Liver (tissue), 9 donors: ENCODE measurements around the gene OR10AG1. TPM values are rescaled to one million over a fixed set of nuclear protein-coding genes. Genes with fewer than 3 reads are reported as not detected.

ENCODE experiments used
- DNase-seq: peaks from one replicate; pipeline ENCODE4 v3.0.0-alpha.2; 2017; ENCODE audit warnings: low spot score
- H3K27ac ChIP-seq, 2 donors: one replicate each; pipeline ENCODE4 v1.7.0; 2013; ENCODE audit warnings: inconsistent platforms in 2 of 2, low read length in 2 of 2, control low read depth in 1 of 2, low read depth in 1 of 2, mild to moderate bottlenecking in 1 of 2
- H3K27me3 ChIP-seq, 4 donors: one replicate each; pipeline versions ENCODE4 v1.6.1 to v1.7.0; 2013; ENCODE audit warnings: low read length in 3 of 4, inconsistent platforms in 1 of 4, mild to moderate bottlenecking in 1 of 4, moderate library complexity in 1 of 4; ENCODE audit not compliant: control insufficient read depth in 4 of 4, insufficient read depth in 4 of 4
- H3K36me3 ChIP-seq, 4 donors: one replicate each; pipeline versions ENCODE4 v1.6.1 to v1.7.0; 2013; ENCODE audit warnings: low read length in 3 of 4, mild to moderate bottlenecking in 3 of 4, low read depth in 1 of 4, moderate library complexity in 1 of 4; ENCODE audit not compliant: control insufficient read depth in 4 of 4, insufficient read depth in 3 of 4
- H3K4me1 ChIP-seq, 4 donors: one replicate each; pipeline versions ENCODE4 v1.6.1 to v1.7.0; 2013; ENCODE audit warnings: low read length in 3 of 4, mild to moderate bottlenecking in 3 of 4, moderate library complexity in 1 of 4; ENCODE audit not compliant: control insufficient read depth in 4 of 4, insufficient read depth in 4 of 4
- H3K4me3 ChIP-seq, 3 donors: one replicate each; pipeline versions ENCODE4 v1.6.1 to v1.7.0; 2013; ENCODE audit warnings: low read length in 3 of 3, control low read depth in 1 of 3, low read depth in 1 of 3, mild to moderate bottlenecking in 1 of 3
- H3K9ac ChIP-seq, 2 donors: one replicate each; pipeline ENCODE4 v1.7.0; 2013; ENCODE audit warnings: low read length in 2 of 2, mild to moderate bottlenecking in 2 of 2, moderate library complexity in 2 of 2, control low read depth in 1 of 2, low read depth in 1 of 2
- H3K9me3 ChIP-seq, 4 donors: one replicate each; pipeline versions ENCODE4 v1.6.1 to v1.7.0; 2013; ENCODE audit warnings: low read length in 3 of 4; ENCODE audit not compliant: control insufficient read depth in 4 of 4
- EGR1 ChIP-seq, 2 donors: IDR thresholded peaks; 2 replicates each; pipeline ENCODE4 v1.6.1; 2016 to 2018; ENCODE audit warnings: antibody characterized with exemption in 2 of 2, low read depth in 2 of 2
- FOXA2 ChIP-seq: IDR thresholded peaks from 2 replicates; pipeline ENCODE4 v1.6.1; 2016; ENCODE audit warnings: antibody characterized with exemption
- GABPA ChIP-seq, 2 donors: IDR thresholded peaks in 1 of 2; conservative IDR thresholded peaks in 1 of 2; 2 replicates each; pipeline ENCODE4 v1.6.1; 2016; ENCODE audit warnings: antibody characterized with exemption in 2 of 2, mild to moderate bottlenecking in 1 of 2, moderate library complexity in 1 of 2
- HNF4G ChIP-seq: IDR thresholded peaks from 2 replicates; pipeline ENCODE4 v1.6.1; 2016; ENCODE audit warnings: antibody characterized with exemption
- YY1 ChIP-seq: IDR thresholded peaks from 2 replicates; pipeline ENCODE4 v1.6.1; 2016; ENCODE audit warnings: antibody characterized with exemption, mild to moderate bottlenecking
- WGBS: extraction: QIAGEN DNeasy Blood & Tissue Kit; methylation state at CpG from one replicate; pipeline ENCODE4 v1.1.7; 2013; 5-methylcytosine and 5-hydroxymethylcytosine counted together
- polyA plus RNA-seq, 2 donors: library from polyadenylated mRNA; stranded (reverse) in 1 of 2; unstranded in 1 of 2; fragments of 200-250 nt in 1 of 2; fragments of >200 nt in 1 of 2; fragmentation: Nextera tagmentation in 1 of 2; extraction: Ambion mirVana in 1 of 2; gene quantifications; one replicate each; pipeline versions ENCODE4 v1.2.1 to v1.2.3, GENCODE V29; 2013 to 2015
- total RNA-seq, 2 donors: library from RNA; depleted of rRNA; stranded (reverse); fragments of >200 nt; gene quantifications; one replicate each; pipeline ENCODE4 v1.2.3, GENCODE V29; 2014
- TF ChIP-seq, protein P1 (sequence below): fragments of 150-350 bp; IDR thresholded peaks from 2 replicates; pipeline ENCODE4 v1.5.1; 2017; ENCODE audit warnings: improper control_type of control experiment, low read depth, low read length; ENCODE audit not compliant: missing input control
- TF ChIP-seq, protein P2 (sequence below): IDR thresholded peaks from 2 replicates; pipeline ENCODE4 v1.6.1; 2016; ENCODE audit warnings: antibody characterized with exemption
- TF ChIP-seq, protein P3 (sequence below): IDR thresholded peaks from 2 replicates; pipeline ENCODE4 v1.6.1; 2016; ENCODE audit warnings: antibody characterized with exemption
- TF ChIP-seq, protein P4 (sequence below): IDR thresholded peaks from 2 replicates; pipeline ENCODE4 v1.6.1; 2016; ENCODE audit warnings: antibody characterized with exemption, mild to moderate bottlenecking
- donor health status: healthy.
- donor health status: healthy.
- donor health status: healthy.
- donor health status: healthy.
- donor health status: healthy.

The OR10AG1 gene
- total and polyA plus RNA-seq, 4 donors, result not detected

DNA sequence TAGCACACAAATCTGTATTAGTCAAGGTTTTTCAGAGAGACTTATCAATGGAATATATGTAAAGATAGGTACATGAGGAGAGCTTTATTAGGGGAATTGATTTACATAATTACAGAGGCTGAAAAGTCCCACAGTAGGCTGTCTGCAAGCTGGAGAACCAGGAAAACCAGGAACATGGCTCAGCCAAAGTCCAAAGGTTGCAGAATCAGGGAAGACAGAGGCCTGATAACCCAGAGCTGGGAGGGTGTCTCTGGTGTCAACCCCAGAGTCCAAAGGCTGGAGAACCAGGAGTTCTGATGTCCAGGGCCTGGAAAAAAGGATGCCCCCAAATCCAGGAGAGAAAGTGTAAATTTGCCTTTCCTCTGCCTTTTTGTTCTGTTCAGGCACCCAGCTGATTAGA is 41.0 kb upstream of the OR10AG1 start:
- peaks cover 0 to 4% (median under 1%) of the 10 kb centered on the region in 4 donors for H3K9me3 ChIP-seq
- no peaks in the 10 kb centered on the region for H3K27me3 ChIP-seq
- H3K9ac ChIP-seq, result no peak overlapping the region
- H3K27ac ChIP-seq, result no peak overlapping the region
- no peak for TF ChIP-seq FOXA2
- no peak for TF ChIP-seq YY1
- TF ChIP-seq, protein P1, sequence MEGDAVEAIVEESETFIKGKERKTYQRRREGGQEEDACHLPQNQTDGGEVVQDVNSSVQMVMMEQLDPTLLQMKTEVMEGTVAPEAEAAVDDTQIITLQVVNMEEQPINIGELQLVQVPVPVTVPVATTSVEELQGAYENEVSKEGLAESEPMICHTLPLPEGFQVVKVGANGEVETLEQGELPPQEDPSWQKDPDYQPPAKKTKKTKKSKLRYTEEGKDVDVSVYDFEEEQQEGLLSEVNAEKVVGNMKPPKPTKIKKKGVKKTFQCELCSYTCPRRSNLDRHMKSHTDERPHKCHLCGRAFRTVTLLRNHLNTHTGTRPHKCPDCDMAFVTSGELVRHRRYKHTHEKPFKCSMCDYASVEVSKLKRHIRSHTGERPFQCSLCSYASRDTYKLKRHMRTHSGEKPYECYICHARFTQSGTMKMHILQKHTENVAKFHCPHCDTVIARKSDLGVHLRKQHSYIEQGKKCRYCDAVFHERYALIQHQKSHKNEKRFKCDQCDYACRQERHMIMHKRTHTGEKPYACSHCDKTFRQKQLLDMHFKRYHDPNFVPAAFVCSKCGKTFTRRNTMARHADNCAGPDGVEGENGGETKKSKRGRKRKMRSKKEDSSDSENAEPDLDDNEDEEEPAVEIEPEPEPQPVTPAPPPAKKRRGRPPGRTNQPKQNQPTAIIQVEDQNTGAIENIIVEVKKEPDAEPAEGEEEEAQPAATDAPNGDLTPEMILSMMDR, result no peak
- TF ChIP-seq, protein P2, sequence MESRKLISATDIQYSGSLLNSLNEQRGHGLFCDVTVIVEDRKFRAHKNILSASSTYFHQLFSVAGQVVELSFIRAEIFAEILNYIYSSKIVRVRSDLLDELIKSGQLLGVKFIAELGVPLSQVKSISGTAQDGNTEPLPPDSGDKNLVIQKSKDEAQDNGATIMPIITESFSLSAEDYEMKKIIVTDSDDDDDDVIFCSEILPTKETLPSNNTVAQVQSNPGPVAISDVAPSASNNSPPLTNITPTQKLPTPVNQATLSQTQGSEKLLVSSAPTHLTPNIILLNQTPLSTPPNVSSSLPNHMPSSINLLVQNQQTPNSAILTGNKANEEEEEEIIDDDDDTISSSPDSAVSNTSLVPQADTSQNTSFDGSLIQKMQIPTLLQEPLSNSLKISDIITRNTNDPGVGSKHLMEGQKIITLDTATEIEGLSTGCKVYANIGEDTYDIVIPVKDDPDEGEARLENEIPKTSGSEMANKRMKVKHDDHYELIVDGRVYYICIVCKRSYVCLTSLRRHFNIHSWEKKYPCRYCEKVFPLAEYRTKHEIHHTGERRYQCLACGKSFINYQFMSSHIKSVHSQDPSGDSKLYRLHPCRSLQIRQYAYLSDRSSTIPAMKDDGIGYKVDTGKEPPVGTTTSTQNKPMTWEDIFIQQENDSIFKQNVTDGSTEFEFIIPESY, result no peak
- TF ChIP-seq EGR1 (IDR thresholded peaks at IDR 0.05; ENCODE audit: low read depth in 2 of 2), result no peak
- TF ChIP-seq, protein P3, sequence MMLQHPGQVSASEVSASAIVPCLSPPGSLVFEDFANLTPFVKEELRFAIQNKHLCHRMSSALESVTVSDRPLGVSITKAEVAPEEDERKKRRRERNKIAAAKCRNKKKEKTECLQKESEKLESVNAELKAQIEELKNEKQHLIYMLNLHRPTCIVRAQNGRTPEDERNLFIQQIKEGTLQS, result no peak
- no peak for TF ChIP-seq GABPA (IDR thresholded peaks at IDR 0.05 in 1 of 2, conservative IDR thresholded peaks at IDR 0.05 in 1 of 2)
- no peak for DNase-seq
- no peak overlapping the region for H3K4me3 ChIP-seq
- H3K4me1 ChIP-seq, result no peaks in the 10 kb centered on the region
- no peaks in the 10 kb centered on the region for H3K36me3 ChIP-seq

DNA sequence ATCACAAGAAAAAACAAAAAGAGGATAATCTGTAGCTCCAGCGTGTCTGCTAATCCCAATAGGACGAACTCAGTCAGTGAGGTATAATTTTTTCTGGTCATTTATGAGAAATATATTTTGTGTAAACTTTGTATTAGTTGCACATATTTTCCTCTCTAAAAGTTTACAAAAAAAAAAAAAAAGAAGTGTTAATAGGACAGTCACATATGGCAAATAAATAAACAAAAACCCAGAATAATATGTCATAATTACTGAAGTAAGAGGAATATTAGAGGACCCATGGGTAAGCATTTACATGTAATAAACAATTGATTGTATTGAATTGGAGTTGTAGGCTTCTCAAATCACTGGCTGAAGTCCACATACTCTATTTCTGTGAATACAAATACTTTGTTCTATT is 24.8 kb upstream of the OR10AG1 start, which contains the start of gene OR5F1:
Gene OR5F1 (minus strand): TSS at position 101 of the 400 bp plus-strand sequence. CDS start 0 bp downstream, at position 101.
- DNase-seq, result no peak
- Histone ChIP-seq H3K27ac (no peak within 1 kb of the TSS), H3K9me3 (peaks cover 0 to 1% (median 0%) of the 10 kb centered on the region in 4 donors), H3K4me3 (no peak within 1 kb of the TSS), H3K27me3 (no peaks in the 10 kb centered on the region), H3K9ac (no peak within 1 kb of the TSS), H3K36me3 (no peaks in the 10 kb centered on the region), H3K4me1 (no peaks in the 10 kb centered on the region)
- 53% methylated on average over 2 of the region's 2 CpGs for WGBS
- TF ChIP-seq HNF4G, result no peak
- TF ChIP-seq, protein P1, result no peak
- TF ChIP-seq, protein P3, result no peak
- TF ChIP-seq, protein P4, sequence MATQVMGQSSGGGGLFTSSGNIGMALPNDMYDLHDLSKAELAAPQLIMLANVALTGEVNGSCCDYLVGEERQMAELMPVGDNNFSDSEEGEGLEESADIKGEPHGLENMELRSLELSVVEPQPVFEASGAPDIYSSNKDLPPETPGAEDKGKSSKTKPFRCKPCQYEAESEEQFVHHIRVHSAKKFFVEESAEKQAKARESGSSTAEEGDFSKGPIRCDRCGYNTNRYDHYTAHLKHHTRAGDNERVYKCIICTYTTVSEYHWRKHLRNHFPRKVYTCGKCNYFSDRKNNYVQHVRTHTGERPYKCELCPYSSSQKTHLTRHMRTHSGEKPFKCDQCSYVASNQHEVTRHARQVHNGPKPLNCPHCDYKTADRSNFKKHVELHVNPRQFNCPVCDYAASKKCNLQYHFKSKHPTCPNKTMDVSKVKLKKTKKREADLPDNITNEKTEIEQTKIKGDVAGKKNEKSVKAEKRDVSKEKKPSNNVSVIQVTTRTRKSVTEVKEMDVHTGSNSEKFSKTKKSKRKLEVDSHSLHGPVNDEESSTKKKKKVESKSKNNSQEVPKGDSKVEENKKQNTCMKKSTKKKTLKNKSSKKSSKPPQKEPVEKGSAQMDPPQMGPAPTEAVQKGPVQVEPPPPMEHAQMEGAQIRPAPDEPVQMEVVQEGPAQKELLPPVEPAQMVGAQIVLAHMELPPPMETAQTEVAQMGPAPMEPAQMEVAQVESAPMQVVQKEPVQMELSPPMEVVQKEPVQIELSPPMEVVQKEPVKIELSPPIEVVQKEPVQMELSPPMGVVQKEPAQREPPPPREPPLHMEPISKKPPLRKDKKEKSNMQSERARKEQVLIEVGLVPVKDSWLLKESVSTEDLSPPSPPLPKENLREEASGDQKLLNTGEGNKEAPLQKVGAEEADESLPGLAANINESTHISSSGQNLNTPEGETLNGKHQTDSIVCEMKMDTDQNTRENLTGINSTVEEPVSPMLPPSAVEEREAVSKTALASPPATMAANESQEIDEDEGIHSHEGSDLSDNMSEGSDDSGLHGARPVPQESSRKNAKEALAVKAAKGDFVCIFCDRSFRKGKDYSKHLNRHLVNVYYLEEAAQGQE, result no peak
